ENCODE results near the gene DGAT2. TPM values are rescaled to one million over a fixed set of nuclear protein-coding genes. Genes with fewer than 3 reads are reported as not detected.

The DGAT2 gene
- total RNA-seq, 1 experiment from 2014 or later: 1.6 TPM

DNA sequence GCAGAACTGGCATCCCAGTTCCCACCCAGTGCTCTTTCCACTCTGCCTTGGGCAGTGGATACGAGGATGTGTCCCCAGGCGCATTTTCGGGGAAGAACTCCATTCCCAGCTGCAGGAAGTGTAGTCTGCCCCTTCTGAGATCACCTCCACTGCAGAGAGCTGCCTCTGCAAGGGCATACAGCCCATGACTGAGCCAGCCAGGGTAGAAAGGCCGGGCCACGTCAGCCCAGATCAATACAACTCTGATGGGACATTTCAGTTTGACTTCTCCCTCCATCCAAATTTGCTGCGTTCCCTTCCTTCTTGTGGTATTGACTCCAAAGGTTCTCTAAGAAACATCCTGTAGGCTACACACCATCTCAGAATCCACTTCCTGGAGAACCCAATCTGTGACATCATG, 31.3 kb upstream of the DGAT2 start:
- Mint-ChIP-seq H3K4me1 (0 out of 2 replicates have a peak, but pooled peaks cover 3% of the 10 kb centered on the region), H3K27me3 (ENCODE audit: low read depth) (no peaks in the 10 kb centered on the region; the same call in 1 of the 2 replicates), H3K27ac (no peak overlapping the region), H3K36me3 (no peaks in the 10 kb centered on the region), H3K9me3 (peaks cover 6% of the 10 kb centered on the region), H3K4me3 (no peak overlapping the region)
- ChIA-PET CTCF (interaction anchor here (1.0 to 1.2 kb wide), 3 partner anchors 14 to 140 kb away, joined by 3 to 4 read pairs (median 3); no protein-coding TSS in a partner anchor), POLR2A (no interaction called here)
- DNase-seq (ENCODE audit: low spot score): no peak
- ATAC-seq: no peak
- TF ChIP-seq ZNF263 (CRISPR knock-in tag; IDR thresholded peaks at IDR 0.05; ENCODE audit: low read depth): no peak
- no peak for TF ChIP-seq ATF1 (CRISPR knock-in tag; IDR thresholded peaks at IDR 0.05)
- no peak for TF ChIP-seq SOX15 (CRISPR knock-in tag; IDR thresholded peaks at IDR 0.05)
- TF ChIP-seq FOXK1 (CRISPR knock-in tag; IDR thresholded peaks at IDR 0.05): no peak
- no peak for TF ChIP-seq ESRRA (CRISPR knock-in tag; IDR thresholded peaks at IDR 0.05; ENCODE audit: borderline replicate concordance)
- TF ChIP-seq, protein P1, sequence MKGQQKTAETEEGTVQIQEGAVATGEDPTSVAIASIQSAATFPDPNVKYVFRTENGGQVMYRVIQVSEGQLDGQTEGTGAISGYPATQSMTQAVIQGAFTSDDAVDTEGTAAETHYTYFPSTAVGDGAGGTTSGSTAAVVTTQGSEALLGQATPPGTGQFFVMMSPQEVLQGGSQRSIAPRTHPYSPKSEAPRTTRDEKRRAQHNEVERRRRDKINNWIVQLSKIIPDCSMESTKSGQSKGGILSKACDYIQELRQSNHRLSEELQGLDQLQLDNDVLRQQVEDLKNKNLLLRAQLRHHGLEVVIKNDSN (CRISPR knock-in tag; IDR thresholded peaks at IDR 0.05): no peak
- no peak for TF ChIP-seq GTF2I (CRISPR knock-in tag; conservative IDR thresholded peaks at IDR 0.05)
- no peak for TF ChIP-seq FOXJ3 (CRISPR knock-in tag; IDR thresholded peaks at IDR 0.05; ENCODE audit: borderline replicate concordance)
- TF ChIP-seq, protein P2, sequence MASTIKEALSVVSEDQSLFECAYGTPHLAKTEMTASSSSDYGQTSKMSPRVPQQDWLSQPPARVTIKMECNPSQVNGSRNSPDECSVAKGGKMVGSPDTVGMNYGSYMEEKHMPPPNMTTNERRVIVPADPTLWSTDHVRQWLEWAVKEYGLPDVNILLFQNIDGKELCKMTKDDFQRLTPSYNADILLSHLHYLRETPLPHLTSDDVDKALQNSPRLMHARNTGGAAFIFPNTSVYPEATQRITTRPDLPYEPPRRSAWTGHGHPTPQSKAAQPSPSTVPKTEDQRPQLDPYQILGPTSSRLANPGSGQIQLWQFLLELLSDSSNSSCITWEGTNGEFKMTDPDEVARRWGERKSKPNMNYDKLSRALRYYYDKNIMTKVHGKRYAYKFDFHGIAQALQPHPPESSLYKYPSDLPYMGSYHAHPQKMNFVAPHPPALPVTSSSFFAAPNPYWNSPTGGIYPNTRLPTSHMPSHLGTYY (CRISPR knock-in tag; IDR thresholded peaks at IDR 0.05): no peak
- TF ChIP-seq GABPB1 (CRISPR knock-in tag; IDR thresholded peaks at IDR 0.05): no peak
- no peak for TF ChIP-seq ZNF396 (CRISPR knock-in tag; IDR thresholded peaks at IDR 0.05; ENCODE audit: borderline replicate concordance)
- TF ChIP-seq, protein P3, sequence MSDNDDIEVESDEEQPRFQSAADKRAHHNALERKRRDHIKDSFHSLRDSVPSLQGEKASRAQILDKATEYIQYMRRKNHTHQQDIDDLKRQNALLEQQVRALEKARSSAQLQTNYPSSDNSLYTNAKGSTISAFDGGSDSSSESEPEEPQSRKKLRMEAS (CRISPR knock-in tag; IDR thresholded peaks at IDR 0.05): no peak
- TF ChIP-seq, protein P4, sequence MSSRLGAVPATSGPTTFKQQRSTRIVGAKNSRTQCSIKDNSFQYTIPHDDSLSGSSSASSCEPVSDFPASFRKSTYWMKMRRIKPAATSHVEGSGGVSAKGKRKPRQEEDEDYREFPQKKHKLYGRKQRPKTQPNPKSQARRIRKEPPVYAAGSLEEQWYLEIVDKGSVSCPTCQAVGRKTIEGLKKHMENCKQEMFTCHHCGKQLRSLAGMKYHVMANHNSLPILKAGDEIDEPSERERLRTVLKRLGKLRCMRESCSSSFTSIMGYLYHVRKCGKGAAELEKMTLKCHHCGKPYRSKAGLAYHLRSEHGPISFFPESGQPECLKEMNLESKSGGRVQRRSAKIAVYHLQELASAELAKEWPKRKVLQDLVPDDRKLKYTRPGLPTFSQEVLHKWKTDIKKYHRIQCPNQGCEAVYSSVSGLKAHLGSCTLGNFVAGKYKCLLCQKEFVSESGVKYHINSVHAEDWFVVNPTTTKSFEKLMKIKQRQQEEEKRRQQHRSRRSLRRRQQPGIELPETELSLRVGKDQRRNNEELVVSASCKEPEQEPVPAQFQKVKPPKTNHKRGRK (CRISPR knock-in tag; IDR thresholded peaks at IDR 0.05; ENCODE audit: borderline replicate concordance): no peak

DNA sequence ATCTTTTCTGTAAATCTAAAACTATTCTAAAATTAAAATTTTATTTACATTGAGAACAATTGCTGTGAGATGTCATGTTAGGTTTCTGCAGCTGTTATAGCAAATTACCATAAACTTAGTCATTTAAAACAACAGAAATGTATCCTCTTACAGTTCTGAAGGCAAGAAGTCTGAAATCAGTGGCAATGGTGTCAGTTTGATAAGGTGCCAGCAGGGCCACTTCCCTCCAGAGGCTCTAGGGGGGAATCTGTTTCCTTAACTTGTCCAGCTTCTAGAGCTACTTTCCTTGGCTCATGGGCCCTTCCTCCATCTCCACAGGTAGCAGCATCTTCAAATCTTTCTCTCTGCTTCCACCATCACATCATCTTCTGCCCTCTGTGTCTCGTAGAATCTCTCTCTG, 27.9 kb upstream of the DGAT2 start:
- Mint-ChIP-seq H3K27me3 (ENCODE audit: low read depth) (peaks cover 9% of the 10 kb centered on the region), H3K9me3 (peaks cover 6% of the 10 kb centered on the region), H3K27ac (no peak overlapping the region), H3K4me3 (no peak overlapping the region), H3K4me1 (peaks cover 3% of the 10 kb centered on the region), H3K36me3 (no peaks in the 10 kb centered on the region)
- 0 out of 2 replicates have a peak, but pooled peaks have one; percentile 18 for ATAC-seq
- ChIA-PET POLR2A (no interaction called here), CTCF (interaction anchor here (0.8 to 1.5 kb wide), 2 partner anchors 34 to 290 kb away, joined by 3 read pairs; no protein-coding TSS in a partner anchor)
- DNase-seq (ENCODE audit: low spot score): no peak
- TF ChIP-seq, protein P5, sequence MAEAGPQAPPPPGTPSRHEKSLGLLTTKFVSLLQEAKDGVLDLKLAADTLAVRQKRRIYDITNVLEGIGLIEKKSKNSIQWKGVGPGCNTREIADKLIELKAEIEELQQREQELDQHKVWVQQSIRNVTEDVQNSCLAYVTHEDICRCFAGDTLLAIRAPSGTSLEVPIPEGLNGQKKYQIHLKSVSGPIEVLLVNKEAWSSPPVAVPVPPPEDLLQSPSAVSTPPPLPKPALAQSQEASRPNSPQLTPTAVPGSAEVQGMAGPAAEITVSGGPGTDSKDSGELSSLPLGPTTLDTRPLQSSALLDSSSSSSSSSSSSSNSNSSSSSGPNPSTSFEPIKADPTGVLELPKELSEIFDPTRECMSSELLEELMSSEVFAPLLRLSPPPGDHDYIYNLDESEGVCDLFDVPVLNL (CRISPR knock-in tag; IDR thresholded peaks at IDR 0.05; ENCODE audit: borderline replicate concordance, low read depth): no peak
- TF ChIP-seq, protein P6, sequence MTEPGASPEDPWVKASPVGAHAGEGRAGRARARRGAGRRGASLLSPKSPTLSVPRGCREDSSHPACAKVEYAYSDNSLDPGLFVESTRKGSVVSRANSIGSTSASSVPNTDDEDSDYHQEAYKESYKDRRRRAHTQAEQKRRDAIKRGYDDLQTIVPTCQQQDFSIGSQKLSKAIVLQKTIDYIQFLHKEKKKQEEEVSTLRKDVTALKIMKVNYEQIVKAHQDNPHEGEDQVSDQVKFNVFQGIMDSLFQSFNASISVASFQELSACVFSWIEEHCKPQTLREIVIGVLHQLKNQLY (CRISPR knock-in tag; IDR thresholded peaks at IDR 0.05): no peak
- TF ChIP-seq, protein P7, sequence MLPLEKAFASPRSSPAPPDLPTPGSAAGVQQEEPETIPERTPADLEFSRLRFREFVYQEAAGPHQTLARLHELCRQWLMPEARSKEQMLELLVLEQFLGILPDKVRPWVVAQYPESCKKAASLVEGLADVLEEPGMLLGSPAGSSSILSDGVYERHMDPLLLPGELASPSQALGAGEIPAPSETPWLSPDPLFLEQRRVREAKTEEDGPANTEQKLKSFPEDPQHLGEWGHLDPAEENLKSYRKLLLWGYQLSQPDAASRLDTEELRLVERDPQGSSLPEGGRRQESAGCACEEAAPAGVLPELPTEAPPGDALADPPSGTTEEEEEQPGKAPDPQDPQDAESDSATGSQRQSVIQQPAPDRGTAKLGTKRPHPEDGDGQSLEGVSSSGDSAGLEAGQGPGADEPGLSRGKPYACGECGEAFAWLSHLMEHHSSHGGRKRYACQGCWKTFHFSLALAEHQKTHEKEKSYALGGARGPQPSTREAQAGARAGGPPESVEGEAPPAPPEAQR (CRISPR knock-in tag; IDR thresholded peaks at IDR 0.05): no peak
- TF ChIP-seq ZNF232 (CRISPR knock-in tag; IDR thresholded peaks at IDR 0.05): no peak
- no peak for TF ChIP-seq ZNF317 (CRISPR knock-in tag; IDR thresholded peaks at IDR 0.05; ENCODE audit: borderline replicate concordance, low read depth)
- no peak for TF ChIP-seq FOXJ3 (CRISPR knock-in tag; IDR thresholded peaks at IDR 0.05; ENCODE audit: borderline replicate concordance)
- no peak for TF ChIP-seq ESRRA (CRISPR knock-in tag; IDR thresholded peaks at IDR 0.05; ENCODE audit: borderline replicate concordance)
- no peak for TF ChIP-seq RELA (CRISPR knock-in tag; IDR thresholded peaks at IDR 0.05; ENCODE audit: borderline replicate concordance)
- TF ChIP-seq, protein P8, sequence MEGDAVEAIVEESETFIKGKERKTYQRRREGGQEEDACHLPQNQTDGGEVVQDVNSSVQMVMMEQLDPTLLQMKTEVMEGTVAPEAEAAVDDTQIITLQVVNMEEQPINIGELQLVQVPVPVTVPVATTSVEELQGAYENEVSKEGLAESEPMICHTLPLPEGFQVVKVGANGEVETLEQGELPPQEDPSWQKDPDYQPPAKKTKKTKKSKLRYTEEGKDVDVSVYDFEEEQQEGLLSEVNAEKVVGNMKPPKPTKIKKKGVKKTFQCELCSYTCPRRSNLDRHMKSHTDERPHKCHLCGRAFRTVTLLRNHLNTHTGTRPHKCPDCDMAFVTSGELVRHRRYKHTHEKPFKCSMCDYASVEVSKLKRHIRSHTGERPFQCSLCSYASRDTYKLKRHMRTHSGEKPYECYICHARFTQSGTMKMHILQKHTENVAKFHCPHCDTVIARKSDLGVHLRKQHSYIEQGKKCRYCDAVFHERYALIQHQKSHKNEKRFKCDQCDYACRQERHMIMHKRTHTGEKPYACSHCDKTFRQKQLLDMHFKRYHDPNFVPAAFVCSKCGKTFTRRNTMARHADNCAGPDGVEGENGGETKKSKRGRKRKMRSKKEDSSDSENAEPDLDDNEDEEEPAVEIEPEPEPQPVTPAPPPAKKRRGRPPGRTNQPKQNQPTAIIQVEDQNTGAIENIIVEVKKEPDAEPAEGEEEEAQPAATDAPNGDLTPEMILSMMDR (IDR thresholded peaks at IDR 0.05): no peak
- TF ChIP-seq ZNF219 (CRISPR knock-in tag; IDR thresholded peaks at IDR 0.05; ENCODE audit: borderline replicate concordance): no peak
- no peak for TF ChIP-seq ELF4 (CRISPR knock-in tag; IDR thresholded peaks at IDR 0.05; ENCODE audit: low read depth)
- TF ChIP-seq, protein P9, sequence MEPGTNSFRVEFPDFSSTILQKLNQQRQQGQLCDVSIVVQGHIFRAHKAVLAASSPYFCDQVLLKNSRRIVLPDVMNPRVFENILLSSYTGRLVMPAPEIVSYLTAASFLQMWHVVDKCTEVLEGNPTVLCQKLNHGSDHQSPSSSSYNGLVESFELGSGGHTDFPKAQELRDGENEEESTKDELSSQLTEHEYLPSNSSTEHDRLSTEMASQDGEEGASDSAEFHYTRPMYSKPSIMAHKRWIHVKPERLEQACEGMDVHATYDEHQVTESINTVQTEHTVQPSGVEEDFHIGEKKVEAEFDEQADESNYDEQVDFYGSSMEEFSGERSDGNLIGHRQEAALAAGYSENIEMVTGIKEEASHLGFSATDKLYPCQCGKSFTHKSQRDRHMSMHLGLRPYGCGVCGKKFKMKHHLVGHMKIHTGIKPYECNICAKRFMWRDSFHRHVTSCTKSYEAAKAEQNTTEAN (CRISPR knock-in tag; IDR thresholded peaks at IDR 0.05): no peak
- TF ChIP-seq RORB (CRISPR knock-in tag; IDR thresholded peaks at IDR 0.05): no peak
- no peak for TF ChIP-seq ZNF138 (CRISPR knock-in tag; conservative IDR thresholded peaks at IDR 0.05)

Data from WTC11 (cell line).